GM18867 (cell line): Measurements from ENCODE around the gene ASAP3.
"Not testable (repeated sequence)": the region's sequence is repeated elsewhere in the genome, so short reads cannot be mapped to it uniquely, and the experiment has no call there.

ENCODE experiments used
- ATAC-seq: cut with Tn5 transposase; IDR thresholded peaks from one replicate; pipeline ENCODE4 v1.9.1; 2021; ENCODE audit warnings: mild to moderate bottlenecking, moderate library complexity; ENCODE audit not compliant: unreplicated experiment

Gene ASAP3

GRCh38 chr1:23400324-23401114 is 83.5 kb downstream of the ASAP3 start:
- no peak for ATAC-seq

- no peak for ATAC-seq
Observed at GRCh38 chr1:23399229-23399628, 84.8 kb downstream of the ASAP3 start.

- no peak for ATAC-seq
Observed at GRCh38 chr1:23397908-23398307, 86.1 kb downstream of the ASAP3 start.

GRCh38 chr1:23396380-23396779 is 87.6 kb downstream of the ASAP3 start:
- ATAC-seq: no peak

- no peak for ATAC-seq
Observed at GRCh38 chr1:23395849-23396248, 88.1 kb downstream of the ASAP3 start.

GRCh38 chr1:23395154-23395724 is 88.7 kb downstream of the ASAP3 start:
- no peak for ATAC-seq

- ATAC-seq: no peak
Observed at GRCh38 chr1:23394684-23395083, 89.3 kb downstream of the ASAP3 start.

- ATAC-seq: no peak
Observed at GRCh38 chr1:23394181-23394580, 89.8 kb downstream of the ASAP3 start.

GRCh38 chr1:23393706-23394105 is 90.3 kb downstream of the ASAP3 start:
- ATAC-seq: no peak

GRCh38 chr1:23392125-23392855 is 91.7 kb downstream of the ASAP3 start:
- ATAC-seq: no peak

GRCh38 chr1:23389837-23390321 is 94.1 kb downstream of the ASAP3 start:
- no peak for ATAC-seq

GRCh38 chr1:23387494-23387893 is 96.5 kb downstream of the ASAP3 start:
- no peak for ATAC-seq

GRCh38 chr1:23385119-23385621 is 98.8 kb downstream of the ASAP3 start:
- ATAC-seq: no peak

- no peak for ATAC-seq
Observed at GRCh38 chr1:23384312-23385058, 99.5 kb downstream of the ASAP3 start.

GRCh38 chr1:23383577-23384311 is 100.2 kb downstream of the ASAP3 start:
- no peak for ATAC-seq

- ATAC-seq: no peak
Observed at GRCh38 chr1:23381233-23381885, 102.6 kb downstream of the ASAP3 start.

- ATAC-seq: no peak
Observed at GRCh38 chr1:23380719-23381118, 103.3 kb downstream of the ASAP3 start.

- not testable (repeated sequence) for ATAC-seq
Observed at GRCh38 chr1:23380236-23380635, 103.7 kb downstream of the ASAP3 start.
